A673 (cell line): Measurements from ENCODE around the gene ARMC10.

Experiments used
- CTCF ChIP-seq: fragments of 300-800, 200-600 bp; sonication (generic); conservative IDR thresholded peaks from 2 replicates; pipeline ENCODE4 v1.5.1; 2017; ENCODE audit warnings: low read depth, mild to moderate bottlenecking, antibody characterized with exemption, low read length, moderate library complexity, mixed read lengths
- EZH2 ChIP-seq: fragments of 200-600 bp; sonication (generic); IDR thresholded peaks from 2 replicates; pipeline ENCODE4 v1.6.1; 2017; ENCODE audit warnings: borderline replicate concordance, low read depth, mild to moderate bottlenecking, mixed read lengths, antibody characterized with exemption, low read length; ENCODE audit not compliant: poor library complexity, severe bottlenecking

GRCh38 chr7:103077318-103077717 lies 2.4 kb downstream of the ARMC10 start:
- TF ChIP-seq CTCF (no peak), EZH2 (no peak)
